Stimulated activated CD4-positive, alpha-beta T cell treated with anti-CD3 and anti-CD28 coated beads, Interleukin-2, amount 100 ng/mL, for 4 hours (primary cell): ENCODE data around the gene CPAMD8.
"Not testable (repeated sequence)": the region's sequence is repeated elsewhere in the genome, so short reads cannot be mapped to it uniquely, and the experiment has no call there.

Source experiments
- DNase-seq: peaks from one replicate; pipeline ENCODE4 v3.0.0-alpha.2; 2020; ENCODE audit warnings: low read depth

The CPAMD8 gene

DNA sequence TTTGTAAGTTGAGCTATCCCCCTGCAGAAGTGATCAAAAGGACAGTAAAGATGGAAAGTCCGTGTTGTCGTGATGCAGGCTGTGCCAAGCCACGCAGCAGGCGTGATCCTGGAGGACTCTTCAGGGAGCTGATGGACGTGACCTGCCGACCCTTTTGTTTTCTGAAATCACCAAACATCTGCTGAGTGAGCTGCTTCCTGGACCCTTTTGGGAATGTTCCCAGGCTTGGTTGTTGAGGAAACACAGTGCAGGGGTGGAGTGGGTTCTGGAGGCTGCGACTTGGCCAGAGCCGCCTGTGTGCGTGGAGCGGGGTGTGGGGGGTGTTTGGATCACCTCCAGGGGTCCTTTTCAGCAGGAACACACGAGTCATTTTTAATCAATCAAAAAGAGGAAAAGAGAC, 15.4 kb upstream of the CPAMD8 start:
- no peak for DNase-seq

DNA sequence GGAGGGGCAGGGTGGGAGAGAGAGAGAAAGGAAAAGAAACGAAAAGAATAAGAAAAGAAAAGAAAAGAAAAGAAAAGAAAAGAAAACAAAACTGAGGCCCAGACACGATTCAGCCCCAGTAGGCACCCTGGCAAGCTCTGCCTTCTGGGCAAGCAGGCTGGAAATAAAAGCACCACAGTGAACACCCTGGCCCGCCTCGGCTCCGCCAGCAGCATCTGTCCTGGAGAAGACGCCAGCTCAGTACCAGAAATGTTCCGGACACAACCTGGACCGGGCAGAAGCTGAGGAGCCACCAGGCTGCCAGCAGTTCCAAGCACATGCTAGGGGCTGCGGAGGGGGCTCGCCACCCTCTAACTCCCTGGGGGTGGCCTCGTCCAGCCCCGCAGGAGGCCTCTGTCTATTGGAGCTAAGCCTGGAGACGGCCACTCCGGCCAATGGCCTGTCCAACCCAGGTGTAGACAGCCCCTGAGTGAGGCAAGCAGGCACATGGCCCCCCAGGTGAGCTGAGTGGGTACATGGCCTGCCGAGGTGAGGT, 11.4 kb upstream of the CPAMD8 start:
- no peak for DNase-seq

DNA sequence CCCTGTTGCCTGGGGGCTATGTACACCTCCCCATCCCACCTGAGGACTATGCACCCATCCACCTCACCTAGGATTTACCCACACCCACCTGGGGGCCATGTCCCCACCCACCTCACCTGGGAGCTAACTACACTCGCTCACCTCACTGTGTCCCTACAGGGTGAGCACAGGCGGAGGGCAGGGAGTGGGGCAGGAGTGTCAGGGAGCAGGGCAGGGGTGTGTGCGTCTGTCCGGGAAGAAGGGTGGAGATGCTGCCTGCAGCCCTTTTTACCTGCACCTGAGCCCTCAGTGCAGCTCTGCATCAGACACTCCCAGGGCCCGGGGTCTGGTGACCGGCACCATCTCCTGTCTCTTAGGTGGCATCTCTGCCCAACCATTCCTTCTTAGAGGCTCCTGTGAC, 10.6 kb upstream of the CPAMD8 start:
- DNase-seq: no peak

DNA sequence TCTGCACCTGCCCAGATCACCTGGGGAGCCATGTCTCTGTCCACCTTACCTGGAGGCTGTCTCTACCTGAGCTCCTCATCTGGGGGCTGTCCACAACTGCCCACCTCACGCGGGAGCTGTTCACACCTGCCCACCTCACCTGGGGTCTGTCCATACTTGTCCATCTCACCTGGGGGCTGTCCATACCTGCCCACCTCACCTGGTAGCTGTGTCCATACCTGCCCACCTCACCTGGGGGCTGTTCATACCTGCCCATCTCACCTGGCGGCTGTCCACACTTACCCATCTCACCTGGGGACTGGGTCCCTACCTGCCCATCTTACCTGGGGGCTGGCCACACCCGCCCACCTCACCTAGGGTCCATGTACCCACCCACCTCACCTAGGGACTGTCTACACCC, 10.0 kb upstream of the CPAMD8 start:
- no peak for DNase-seq

DNA sequence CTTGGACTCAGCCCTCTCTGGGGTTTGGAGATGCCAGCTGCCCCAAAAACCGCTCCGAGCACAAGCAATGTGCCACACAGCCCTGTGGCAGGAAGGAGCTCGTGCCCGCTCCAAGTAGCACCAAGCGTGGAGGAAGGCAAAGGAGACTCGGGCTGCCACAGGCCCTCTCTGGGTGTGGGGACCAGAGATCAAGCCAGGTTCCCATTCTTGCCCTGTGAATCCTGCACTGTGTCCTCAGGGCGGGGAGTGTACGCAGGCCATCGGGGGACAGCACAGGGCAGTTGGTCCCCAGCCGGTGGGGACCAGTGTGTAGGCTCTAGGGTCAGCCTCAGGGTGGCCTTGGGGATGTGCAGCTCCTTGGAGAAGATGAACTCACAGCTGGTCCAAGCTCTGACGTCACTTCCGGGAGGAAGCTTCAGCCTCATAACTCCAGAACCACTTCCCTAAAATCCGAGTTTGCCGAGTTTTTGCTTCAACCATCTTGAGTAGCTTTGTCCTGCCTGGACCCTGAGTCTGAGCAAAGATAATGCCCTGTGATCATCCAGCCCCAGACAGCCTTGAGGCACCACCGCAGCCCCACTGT, 9.3 kb upstream of the CPAMD8 start:
- no peak for DNase-seq

DNA sequence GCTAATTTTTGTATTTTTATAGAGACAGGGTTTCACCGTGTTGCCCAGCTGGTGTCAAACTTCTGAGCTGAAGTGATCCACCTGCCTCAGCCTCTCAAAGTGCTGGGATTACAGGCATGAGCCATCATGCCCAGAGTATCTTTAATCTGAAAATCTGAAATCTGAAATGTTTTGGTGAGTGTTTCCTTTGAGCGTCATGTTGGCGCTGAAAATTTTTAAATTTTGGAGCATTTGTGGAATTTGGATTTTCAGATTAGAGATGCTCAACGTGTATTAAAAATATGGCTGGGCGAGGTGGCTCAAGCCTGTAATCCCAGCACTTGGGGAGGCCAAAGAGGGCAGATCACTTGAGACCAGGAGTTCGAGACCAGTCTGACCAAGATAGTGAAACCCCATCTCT, 5.1 kb upstream of the CPAMD8 start:
- no peak for DNase-seq

DNA sequence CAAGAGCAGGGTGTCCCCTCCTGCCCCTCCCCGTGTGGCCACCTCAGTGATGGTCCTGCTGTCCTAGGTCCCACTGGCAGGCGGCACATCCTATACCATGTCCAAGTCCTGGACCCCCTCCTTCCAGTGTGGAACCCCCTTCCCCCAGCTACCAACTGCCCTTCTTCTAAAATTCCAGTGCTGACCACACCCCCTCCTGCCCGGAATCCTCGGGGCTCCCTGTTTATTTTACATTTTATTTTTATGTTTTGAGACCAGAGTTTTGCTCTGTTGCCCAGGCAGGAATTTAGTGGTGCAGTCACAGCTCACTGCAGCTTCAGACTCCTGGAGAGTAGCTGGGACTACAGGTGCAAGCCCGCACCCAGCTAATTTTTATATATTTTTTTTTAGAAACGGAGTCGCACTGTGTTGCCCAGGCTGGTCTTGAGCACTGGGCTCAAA, 945 bp upstream of the CPAMD8 start:
- no peak for DNase-seq

DNA sequence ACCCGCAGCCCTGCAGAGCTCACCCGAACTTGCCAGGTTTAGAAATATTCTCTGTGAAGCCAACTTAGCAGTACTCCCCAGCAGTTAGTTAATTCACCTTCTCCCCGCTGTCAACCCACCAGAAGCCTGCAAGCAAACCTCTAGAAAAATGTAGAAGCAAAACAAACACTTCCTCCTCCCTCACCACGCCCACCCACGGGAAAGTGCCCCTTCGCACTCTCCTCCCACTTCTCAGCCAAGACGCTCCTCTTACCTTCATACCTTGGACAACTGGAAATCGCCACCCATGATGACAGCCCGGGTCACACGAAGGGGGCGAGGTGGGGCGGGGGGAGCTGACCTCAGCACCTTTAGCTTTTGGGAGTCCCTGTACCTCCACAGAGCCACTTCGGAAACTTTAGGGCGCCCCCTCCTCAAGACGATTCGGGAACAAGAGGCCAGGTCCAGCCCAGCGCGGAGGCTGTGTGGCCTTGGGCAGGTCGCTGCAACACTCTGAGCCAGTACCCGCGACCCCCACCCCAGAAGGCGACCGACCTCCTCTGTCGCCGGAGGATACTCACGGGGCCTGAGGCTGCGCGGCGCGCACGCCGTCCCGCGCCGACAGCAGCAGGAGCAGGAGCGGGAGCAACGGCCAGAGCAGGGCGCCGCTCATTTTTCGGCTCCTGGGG, 485 bp downstream of the CPAMD8 start:
- DNase-seq: no peak

DNA sequence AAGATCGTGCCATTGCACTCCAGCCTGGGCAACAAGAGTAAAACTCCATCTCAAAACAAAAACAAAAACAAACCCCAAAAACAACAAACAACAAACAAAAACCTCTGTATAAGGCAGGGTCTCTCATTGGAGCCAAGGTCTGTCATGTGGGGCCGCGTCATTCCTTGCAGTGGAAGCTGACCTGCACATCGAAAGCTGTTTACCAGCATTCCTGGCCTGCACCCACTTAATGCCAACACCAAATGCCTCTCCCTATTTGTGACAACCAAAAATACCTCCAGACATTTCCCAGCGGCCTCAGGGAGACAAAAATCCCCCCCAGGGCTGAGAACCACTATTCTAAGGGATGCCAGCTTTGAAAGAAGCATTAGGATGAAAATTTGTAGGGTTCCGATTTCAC, 1.2 kb downstream of the CPAMD8 start:
- no peak for DNase-seq

DNA sequence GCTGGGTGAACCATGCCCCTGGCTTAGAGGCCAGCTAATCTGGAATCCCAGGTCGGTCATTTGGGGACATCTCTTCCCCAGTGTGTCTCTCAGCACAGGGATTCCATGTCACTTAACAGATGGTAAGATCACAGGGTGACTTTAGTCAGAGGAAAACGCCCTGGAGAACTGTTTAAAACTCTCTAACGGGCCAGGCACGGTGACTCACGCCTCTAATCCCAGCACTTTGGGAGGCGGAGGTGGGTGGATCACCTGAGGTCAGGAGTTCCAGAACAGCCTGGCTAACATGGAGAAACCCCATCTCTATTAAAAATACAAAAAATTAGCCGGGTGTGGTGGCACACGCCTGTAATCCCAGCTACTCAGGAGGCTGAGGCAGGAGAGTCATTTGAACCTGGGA, 1.7 kb downstream of the CPAMD8 start:
- DNase-seq: not testable (repeated sequence)

DNA sequence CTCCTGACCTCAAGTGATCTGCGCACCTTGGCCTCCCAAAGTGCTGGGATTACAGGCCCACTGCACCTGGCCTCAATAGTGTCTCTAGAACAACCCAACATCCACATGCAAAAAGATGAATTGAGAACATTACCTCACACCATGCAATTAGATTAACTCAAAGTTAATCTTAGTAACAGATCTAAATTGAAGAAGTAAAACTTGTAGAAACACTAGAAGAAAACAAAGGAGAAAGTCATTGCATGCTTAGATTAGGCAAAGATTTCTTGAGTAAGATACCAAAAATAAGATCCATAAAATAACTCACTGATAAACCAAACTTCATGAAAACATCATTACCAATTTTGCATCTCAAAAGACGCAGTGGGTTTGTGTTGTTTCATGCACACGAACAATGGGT, 2.8 kb downstream of the CPAMD8 start:
- no peak for DNase-seq

DNA sequence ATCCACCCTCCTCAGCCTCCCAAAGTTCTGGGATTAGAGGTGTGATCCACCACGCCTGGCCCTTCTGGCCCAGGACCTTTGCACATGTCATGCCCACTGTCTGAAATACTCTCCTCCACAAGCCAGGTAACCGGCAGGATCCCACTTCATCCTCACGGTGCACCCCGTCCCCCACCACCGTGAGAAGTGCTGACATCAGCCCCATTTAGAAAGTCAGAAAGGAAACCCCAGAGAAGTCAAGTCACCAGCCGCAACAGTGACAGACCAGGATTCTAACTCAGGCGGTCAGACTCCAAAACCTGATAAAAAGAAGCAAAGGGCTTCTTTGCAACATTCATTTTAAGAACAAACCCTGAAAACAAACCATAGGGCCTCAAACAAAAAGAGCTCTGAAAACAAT, 3.9 kb downstream of the CPAMD8 start:
- DNase-seq: no peak

DNA sequence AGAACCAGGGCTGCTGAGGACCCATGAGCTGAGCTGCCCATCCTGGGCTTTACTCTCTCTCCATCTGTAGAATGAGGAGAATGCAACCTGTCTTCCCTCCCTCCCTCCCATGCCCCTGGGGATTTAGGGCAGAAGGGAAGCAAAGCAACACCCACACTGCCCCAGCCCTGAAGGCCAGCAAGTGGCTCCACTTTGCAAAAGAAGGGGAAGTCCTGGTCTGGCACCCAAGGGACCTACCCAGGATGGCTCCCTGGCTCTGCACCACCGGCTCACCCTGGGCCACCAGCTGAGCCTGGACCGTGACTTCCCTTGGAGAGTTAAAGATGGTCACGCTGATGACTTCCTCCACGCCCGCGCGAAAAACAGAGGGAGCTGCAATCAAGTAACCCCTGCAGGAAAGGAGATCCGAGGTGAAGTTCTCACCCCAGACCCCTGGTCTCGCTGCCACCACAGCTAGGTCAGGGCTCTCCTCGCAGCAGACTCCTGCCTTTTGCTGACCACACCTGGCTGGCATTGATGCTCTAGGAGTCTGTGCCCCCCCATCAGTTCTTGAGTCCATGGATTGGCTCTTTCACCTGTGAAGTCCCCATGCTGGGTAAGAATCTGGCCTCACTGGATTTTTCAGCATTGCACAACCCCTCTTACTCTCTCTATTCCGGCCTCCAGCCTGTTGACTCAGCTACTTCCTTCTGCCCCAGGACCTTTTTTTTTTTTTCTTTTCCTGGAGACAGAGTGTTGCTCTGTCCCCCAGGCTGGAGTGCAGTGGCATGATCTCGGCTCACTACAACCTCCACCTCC, 4.6 kb downstream of the CPAMD8 start:
- DNase-seq: no peak

DNA sequence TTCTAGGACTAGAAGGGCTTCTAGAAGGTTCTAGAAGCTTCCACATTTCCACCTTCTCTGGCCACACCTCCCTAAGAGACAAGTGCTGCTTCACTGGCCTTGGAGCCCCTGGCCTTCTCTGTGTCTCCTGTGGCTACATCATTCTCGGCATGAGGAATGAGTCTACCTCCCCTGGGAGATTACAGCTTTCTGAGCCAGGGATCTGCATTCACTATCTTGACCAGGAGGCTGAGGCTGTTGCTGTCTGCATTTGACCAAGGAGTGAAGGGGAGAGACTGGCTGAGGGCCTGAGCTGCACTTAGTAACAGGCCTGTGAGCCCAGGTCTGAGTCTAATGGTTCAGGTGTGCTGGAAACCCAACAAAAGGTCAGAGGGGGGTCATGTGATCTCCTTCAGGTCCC, 5.3 kb downstream of the CPAMD8 start:
- no peak for DNase-seq

DNA sequence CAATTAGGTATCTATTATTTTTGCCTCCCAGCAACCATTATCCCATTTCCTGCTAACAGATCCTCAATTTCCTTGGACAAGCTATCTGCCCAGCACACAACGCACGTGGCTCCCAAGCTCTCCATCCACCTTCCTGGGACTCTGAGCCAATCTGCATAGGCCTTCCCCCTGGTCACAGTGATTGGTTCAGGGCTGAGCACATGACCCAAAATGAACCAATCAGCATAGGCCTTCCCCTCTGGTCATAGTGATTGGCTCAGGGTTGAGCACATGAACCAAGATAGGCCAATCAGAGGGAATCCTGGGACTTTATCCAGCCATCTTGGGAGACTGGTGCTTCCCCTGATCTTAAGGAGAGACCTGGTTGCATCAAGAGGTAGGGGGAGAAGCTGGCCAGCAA, 5.8 kb downstream of the CPAMD8 start:
- no peak for DNase-seq

DNA sequence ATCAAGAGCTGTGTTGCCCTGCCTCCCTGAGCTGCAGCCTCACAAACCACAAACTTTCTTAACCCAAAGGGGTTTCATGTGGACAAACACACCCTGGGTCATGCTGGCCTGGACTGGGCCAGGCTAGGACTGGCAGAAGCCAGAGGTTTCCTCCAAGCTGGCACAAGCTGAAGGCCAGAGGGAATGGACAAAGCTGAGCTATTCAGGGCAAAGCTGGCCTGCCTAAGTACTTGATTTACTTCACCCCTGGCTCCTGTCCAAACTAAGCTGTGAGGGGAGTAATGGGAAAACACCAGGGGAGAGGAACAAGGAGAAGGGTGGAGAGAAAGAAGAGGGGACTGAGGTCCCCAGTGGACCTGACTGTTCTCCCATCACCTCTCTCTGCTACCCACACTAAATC, 6.2 kb downstream of the CPAMD8 start:
- no peak for DNase-seq

DNA sequence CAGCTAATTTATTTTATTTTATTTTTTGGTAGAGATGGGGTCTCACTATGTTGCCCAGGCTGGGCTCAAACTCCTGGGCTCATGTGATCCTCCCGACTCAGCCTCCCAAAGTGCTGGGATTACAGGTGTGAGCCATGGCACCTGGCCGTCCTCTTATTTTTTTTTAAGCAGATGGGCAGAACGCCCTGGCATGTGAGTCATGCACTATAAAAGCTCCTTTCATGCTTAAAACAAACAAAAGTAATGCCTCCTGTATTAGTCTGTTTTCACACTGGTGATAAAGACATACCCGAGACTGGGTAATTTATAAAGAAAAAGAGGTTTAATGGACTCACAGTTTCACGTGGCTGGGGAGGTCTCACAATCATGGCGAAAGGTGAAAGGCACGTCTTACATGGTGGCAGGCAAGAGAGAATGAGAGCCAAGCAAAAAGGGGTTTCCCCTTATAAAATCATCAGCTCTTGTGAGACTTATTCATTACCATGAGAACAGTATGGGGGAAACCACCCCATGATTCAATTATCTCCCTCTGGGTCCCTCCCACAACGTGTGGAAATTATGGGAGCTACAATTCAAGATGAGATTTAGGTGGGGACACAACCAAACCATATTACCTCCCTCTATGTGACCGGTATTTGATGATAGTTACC, 12.3 kb downstream of the CPAMD8 start:
- DNase-seq: not testable (repeated sequence)

DNA sequence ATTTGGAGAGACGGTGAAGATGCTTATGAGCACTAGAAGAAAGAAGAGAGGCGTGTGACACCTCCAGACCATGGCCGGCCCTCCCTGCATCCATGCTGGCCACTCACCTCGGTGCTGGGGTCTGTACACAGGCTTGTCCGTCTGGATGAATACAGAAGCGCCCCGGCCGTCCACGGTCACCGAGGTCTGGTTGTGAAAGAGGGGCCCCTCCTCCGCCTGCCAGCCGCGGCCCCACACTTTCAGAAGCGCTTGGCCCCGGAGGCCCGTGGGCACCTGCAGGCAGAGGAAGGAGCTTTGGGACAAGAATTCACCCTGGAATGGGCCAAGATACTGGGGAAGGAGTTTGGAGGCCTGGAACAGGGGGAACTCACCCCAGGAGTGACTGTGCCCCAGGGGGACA, 15.1 kb downstream of the CPAMD8 start:
- DNase-seq: no peak

DNA sequence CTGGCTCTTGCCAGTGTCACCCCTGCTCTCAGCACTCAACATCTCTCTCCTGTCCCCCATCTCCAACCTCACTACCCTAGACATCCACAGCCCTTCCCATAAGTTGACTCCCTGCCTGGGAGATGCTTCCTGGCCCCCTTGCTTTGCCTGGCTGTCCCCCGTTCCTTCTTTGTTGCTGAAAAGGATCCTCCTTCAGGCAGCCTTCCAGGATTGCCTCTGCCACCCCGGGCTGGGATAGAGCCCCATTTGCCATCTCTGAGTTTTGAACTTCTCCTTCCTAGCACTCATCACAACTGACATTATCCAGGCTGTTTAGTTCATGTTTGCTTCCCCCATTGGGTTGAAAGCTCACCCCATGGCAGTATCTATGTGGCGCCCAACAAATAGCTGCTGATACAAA, 20.0 kb downstream of the CPAMD8 start:
- no peak for DNase-seq

DNA sequence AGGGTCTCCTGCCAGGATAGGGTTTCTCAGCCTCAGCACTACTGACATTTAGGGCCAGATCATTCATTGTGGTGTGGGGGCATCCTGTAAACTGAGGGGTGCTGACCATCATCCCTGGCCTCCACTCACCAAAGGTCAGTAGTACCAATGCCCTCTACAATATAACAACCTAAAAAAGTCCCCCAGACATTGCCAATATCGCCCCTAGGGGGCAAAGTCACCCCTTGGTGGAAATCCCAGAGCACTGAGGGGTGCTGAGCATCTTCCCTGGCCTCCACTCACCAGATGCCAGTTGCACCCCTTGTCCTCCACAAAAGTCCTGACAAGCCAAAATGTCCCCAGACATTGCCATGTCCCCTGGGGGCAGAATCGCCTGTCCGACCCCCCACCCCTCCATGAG, 21.6 kb downstream of the CPAMD8 start:
- DNase-seq: no peak

DNA sequence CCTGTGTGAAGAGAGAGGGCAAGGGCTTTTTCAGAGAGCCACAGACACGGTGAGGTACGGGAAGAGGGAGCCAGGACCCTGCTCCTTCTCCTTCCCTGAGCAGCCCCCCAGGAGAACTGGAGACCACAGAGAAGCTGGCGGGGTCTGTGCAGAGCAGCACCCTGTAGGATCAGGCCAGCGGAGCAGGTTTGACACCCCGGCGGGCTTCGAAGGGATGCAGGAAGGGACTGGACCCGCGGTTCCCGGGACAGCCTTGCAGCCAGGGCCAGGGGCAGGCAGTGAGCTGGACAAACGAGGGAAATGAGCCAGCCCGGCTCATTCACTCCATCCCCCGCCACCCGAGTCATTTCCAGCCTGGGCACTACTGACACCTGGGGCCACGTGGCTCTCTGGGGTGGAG, 22.2 kb downstream of the CPAMD8 start:
- no peak for DNase-seq

DNA sequence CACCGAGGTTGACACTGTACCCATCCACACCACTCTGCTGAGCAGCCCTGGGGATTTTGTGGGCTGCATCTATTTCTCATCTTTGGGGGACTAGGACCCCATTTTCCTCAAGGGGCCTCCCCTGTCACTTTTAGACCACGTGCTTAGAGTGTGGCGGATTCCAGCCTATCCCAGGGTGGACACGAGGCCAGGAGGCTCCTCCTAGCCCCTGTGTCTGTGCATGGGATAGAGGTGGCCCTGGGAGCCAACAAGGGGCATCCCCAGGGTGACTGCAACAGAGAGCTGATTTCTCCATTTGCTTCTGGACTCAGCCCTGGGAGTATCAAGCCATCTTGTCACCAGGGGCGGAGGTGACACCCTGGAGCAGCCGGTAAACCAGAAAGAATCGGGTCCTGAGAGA, 24.2 kb downstream of the CPAMD8 start:
- no peak for DNase-seq
